ENCODE measurements around the gene ACOX3.

DNA sequence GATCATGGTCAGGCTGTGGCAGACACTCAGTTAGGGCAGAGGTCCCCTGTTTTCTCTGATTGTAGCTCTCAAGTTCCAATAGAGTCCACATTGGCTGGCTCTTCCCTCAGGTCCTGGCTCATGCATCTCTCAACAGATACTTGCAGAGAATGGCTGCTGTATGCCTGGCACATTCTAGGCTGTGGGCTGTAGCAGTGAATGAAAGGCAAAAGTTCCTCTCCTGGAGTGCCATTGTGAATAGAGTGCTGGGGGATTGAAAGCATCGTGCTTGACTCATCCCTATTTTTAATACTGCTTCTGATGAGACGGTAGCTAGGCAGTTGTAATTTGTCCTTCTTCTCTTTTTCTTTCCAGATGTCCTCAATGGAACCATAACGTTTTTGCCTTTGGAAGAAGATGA, 5.6 kb upstream of the ACOX3 start:
- TF ChIP-seq, protein P1, sequence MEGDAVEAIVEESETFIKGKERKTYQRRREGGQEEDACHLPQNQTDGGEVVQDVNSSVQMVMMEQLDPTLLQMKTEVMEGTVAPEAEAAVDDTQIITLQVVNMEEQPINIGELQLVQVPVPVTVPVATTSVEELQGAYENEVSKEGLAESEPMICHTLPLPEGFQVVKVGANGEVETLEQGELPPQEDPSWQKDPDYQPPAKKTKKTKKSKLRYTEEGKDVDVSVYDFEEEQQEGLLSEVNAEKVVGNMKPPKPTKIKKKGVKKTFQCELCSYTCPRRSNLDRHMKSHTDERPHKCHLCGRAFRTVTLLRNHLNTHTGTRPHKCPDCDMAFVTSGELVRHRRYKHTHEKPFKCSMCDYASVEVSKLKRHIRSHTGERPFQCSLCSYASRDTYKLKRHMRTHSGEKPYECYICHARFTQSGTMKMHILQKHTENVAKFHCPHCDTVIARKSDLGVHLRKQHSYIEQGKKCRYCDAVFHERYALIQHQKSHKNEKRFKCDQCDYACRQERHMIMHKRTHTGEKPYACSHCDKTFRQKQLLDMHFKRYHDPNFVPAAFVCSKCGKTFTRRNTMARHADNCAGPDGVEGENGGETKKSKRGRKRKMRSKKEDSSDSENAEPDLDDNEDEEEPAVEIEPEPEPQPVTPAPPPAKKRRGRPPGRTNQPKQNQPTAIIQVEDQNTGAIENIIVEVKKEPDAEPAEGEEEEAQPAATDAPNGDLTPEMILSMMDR (IDR thresholded peaks at IDR 0.05) = no peak
- TF ChIP-seq POLR2A (IDR thresholded peaks at IDR 0.05) = no peak
- TF ChIP-seq EP300 (IDR thresholded peaks at IDR 0.05) = no peak
